NCI-H2081 treated with DMSO at 0.1 percent for 48 hours (cell line): Measurements from ENCODE around the gene GTF2A1.

Source experiments
- DNase-seq: peaks from one replicate; lab custom pipeline; 2025; lab: John Stamatoyannopoulos, UW

The GTF2A1 gene

GRCh38 chr14:81133400-81133799, 87.4 kb downstream of the GTF2A1 start:
- no peak for DNase-seq

- peak; percentile 10 for DNase-seq
Measured at GRCh38 chr14:81132468-81132867, 88.3 kb downstream of the GTF2A1 start.

GRCh38 chr14:81129242-81129641, 91.5 kb downstream of the GTF2A1 start:
- no peak for DNase-seq

GRCh38 chr14:81127785-81128184, 93.0 kb downstream of the GTF2A1 start:
- DNase-seq, result no peak

GRCh38 chr14:81125536-81125935, 95.2 kb downstream of the GTF2A1 start:
- no peak for DNase-seq
